Activated CD8-positive, alpha-beta memory T cell treated with anti-CD3 and anti-CD28 coated beads, Interleukin-2, amount 50 U/mL, for 24 hours (primary cell): ENCODE measurements around the gene C6orf89.

ENCODE experiments used
- DNase-seq: peaks from one replicate; pipeline ENCODE4 v3.0.0-alpha.2; 2020; ENCODE audit errors: extremely low read depth

Gene C6orf89

GRCh38 chr6:36852481-36853147 is 33.1 kb upstream of the C6orf89 start:
- no peak for DNase-seq

- no peak for DNase-seq
These were observed 32.4 kb upstream of the C6orf89 start for GRCh38 chr6:36853325-36853724.

GRCh38 chr6:36855750-36856149 is 30.0 kb upstream of the C6orf89 start:
- no peak for DNase-seq

- no peak for DNase-seq
These were observed 29.5 kb upstream of the C6orf89 start for GRCh38 chr6:36856277-36856676.

- no peak for DNase-seq
These were observed 28.4 kb upstream of the C6orf89 start for GRCh38 chr6:36857325-36857724.

GRCh38 chr6:36858407-36858981 is 27.3 kb upstream of the C6orf89 start:
- DNase-seq: no peak

GRCh38 chr6:36860126-36860525 is 25.6 kb upstream of the C6orf89 start:
- DNase-seq: no peak

GRCh38 chr6:36862164-36862847 is 23.4 kb upstream of the C6orf89 start:
- DNase-seq: no peak

GRCh38 chr6:36862848-36863382 is 22.8 kb upstream of the C6orf89 start:
- no peak for DNase-seq

- DNase-seq: no peak
These were observed 21.8 kb upstream of the C6orf89 start for GRCh38 chr6:36863670-36864540.

- no peak for DNase-seq
These were observed 19.9 kb upstream of the C6orf89 start for GRCh38 chr6:36865835-36866234.

GRCh38 chr6:36867471-36868224 is 18.1 kb upstream of the C6orf89 start:
- DNase-seq: no peak

- no peak for DNase-seq
These were observed 14.1 kb upstream of the C6orf89 start for GRCh38 chr6:36871686-36872085.

GRCh38 chr6:36873115-36873514 is 12.6 kb upstream of the C6orf89 start:
- DNase-seq: no peak

- no peak for DNase-seq
These were observed 11.9 kb upstream of the C6orf89 start for GRCh38 chr6:36873612-36874442.

GRCh38 chr6:36874443-36875249 is 11.1 kb upstream of the C6orf89 start, which contains the start of gene PPIL1:
PPIL1 (minus strand) TSS chr6:36874803; CDS start chr6:36874772, 31 bp downstream.
- DNase-seq: peak; percentile 49

GRCh38 chr6:36875250-36875633 is 10.5 kb upstream of the C6orf89 start:
- DNase-seq: no peak

GRCh38 chr6:36884610-36885009 is 1.1 kb upstream of the C6orf89 start:
- no peak for DNase-seq

GRCh38 chr6:36886950-36887618 is 1.3 kb downstream of the C6orf89 start:
- no peak for DNase-seq
